T-helper 9 cell (primary cell): ENCODE results near the gene DST.
"Not testable (repeated sequence)": the region's sequence is repeated elsewhere in the genome, so short reads cannot be mapped to it uniquely, and the experiment has no call there.

Experiments
- DNase-seq: peaks from one replicate; pipeline ENCODE4 v3.0.0-alpha.2; 2020

Gene DST

DNA sequence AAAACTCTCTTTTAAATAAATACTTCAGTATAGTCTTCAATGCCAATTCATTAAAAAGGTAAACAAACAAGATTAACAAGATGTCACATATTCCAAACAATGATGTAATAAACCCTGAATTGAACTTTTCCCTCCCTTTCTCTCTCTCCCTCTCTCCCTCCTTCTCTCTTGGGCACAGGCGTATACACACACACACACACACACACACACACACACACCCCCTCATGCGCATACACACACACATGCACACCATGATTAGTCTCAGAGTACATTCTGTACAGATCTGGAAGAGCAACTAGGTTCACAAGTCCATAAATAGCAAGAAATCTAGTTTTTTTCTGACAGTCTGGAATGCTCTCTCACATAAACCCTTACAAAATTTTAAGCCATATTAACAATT lies 128.3 kb downstream of the DST start:
- no peak for DNase-seq

DNA sequence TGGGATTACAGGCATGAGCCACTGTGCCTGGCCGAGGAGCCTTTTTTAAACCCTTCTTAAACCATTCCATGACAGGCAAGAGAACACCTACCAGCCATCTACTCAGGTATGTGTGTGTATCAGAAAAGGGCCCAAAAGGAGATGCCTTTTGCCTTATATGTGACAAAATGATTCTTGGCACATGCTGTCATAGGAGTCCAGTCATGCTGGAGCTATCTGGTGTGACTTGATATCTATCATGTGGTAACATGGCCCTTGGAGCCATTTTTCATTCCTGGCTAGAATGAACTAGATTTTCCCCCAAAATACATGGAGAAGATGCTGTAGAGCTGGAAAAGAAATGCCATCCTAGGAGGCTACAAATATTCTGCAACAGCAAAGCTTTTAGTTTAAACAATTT lies 129.1 kb downstream of the DST start:
- no peak for DNase-seq

DNA sequence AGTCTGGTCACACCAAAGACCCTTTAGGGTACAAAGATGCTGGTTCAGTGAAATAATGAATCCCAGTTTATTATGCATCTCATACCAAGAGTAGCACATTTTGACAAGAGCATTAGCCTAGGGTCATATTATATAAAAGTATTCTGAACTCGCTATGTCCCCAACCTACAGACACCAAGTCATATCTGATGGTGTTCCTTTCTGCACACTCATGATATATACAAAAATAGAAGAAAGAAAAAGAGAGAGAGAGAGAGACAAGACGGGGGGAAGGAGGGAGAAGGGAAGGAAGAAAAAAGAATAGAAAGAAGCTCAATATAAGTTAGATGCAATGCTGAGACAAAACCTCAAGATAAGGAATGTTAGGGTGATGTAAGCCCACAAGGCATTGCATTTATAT lies 131.1 kb downstream of the DST start:
- DNase-seq = no peak

DNA sequence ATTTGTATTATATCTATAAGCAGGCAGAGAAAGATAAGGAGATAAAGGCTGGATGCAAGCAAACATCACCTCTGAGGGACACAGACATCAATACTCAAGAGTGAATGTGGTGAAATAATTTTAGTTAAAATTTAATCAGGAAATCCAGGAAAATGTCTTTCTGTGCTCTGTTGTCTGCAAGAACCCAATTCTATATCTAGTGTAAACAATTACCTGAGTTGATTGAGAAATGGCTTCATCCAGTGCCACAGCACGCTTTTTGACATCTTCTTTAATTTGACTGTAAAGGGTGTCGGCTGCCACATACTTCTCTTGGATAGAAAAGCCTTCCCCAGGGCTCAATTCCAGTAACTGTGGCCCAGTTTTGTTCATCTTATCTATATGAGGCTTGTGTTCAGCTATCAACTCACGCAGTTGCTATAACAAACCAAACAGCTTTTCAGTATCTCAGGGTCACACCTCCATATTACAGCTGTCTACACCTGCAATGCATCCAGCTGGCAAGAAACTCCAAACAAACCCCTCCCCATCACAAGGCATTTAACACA lies 131.6 kb downstream of the DST start:
- no peak for DNase-seq

DNA sequence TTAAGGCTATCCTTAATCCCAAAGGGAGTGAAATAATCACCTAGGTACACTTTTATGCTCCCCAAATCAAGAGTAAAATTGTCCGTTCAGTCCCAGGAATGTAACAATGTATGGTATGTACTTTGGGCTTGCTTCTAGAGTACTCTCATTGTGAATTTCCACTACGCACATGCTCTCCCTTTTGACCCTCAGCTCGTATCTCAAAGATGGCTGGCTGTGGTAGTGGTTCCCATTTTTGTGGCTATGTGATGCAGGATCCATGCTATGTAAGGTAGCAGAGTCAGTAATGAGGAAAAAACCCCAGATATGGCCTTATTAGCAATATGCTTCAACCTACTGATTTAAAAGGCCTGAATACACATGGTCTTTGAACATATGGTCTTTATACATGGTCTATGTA lies 133.7 kb downstream of the DST start:
- no peak for DNase-seq

DNA sequence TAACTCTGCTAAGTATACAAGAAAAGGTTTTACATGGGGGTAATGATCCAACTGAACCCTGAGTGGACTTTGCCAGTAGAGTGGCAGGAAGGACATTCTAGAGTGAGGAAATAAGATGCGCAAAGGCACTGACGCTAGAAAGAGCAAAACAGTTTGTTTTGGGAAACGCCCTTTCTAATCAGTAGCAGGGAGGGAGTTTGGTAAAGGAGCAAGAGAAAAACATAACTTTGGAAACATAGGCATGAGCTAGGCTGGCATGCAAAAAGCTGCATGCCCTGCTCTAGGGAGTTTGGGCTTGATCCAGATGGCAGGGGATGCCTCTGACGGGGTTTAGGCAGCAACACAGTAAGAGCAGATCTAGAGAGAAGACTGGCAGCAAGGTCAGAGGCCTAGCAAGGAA lies 135.2 kb downstream of the DST start:
- DNase-seq = no peak

DNA sequence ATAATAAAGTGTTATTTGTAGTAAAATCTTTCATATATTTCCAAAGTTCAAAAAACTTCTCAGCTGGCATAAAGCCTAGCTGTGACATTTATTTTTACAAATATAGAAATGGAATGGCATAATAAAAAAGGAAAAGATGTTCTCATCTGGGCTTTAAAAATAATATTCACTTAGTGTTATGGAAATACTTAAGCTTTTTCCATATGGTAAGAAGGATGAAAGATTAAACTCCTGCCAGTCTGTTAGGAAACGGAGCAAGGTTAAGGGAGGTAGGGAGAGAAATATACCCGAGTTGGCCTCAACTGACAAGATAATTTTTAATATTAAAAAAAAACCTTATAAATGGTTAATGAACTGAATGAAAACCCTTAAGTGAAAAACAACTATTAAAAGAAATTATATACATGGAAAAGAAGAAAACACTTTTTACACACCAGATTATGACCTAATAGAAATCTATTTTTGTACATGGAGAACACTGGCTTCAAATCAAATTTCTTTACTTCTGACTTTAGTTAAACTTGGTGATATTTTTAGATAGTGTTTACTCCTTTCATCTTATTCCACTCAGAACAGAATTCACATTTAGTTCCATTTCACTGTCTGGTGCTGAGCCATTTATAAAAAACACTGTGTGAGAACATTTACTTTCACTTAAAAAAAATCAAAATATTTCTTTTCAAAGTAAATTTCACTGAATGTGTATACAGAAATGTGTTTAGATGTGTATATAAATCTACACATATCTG lies 137.0 kb downstream of the DST start:
- DNase-seq = no peak

DNA sequence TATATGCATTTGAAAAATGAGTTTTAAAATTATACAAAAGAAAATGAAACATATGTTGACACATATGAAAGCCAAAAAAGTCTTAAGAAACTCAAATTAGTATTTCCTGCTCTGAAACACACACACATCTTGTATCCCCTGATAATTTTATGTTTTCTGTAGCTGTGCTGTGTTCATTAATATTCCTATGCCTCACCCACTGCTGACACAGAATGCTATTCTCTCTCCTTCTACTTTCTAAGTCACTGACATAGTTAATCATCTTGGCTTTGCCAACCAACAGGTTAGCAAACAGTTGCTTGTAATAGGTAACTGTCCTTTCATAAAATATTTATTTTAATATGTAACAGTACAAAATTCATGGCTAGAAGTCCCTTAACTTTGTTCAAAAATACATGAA lies 140.7 kb downstream of the DST start:
- no peak for DNase-seq

DNA sequence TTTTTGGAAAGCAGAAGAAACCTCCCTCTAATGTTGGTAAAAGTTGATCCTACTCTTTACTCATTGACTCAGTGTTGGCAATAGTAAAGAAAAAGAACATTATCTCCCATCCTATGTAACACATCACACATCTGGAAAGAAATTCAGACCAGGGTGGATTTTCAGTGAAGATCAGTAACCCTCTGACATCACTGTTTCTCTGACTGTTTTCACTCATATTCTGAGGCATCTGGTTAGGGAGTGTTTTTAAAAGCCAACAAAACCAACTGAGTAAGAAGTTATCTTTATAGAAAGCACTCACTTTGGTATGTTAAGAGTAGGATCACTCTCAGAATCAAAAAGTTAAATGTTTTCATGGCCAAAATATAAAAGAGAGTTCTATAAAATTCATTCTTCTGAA lies 143.6 kb downstream of the DST start:
- DNase-seq = no peak

DNA sequence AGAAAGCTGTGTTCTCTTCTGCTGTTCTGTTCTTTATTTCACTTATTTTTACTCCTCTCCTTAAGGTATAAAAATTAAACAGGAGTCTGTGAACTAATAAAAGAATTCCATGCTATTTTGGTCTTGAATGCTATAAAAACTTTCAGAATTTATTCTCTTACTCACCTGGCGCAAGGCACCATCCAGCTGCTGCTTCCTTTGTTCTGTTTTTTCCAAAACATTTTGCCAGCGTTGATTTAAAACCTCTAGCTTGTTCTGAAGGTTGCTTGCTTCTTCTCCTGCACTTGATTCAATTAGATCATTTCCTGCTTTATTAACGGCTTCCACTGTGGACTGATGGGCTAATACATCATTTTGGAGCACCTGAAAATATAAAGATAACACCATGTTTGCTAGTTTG lies 145.0 kb downstream of the DST start:
- no peak for DNase-seq

DNA sequence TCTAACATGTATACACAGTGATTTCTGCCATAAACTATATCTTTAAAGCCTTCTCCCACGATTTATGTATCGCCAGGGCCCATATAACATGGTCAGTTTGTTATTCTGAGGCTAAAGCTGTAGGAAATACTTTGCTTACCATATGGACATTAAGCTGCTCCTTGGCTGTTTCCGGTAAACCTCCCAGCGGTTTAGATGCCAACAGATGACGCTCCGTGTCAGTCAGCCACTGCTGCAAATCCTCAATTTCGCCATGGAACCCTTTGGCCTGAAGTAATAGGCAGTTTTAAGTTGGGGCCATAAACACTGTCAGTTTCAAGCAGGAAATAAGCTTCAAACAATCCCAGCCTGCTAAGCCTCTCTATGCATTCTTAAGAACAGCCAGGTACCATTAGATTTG lies 145.4 kb downstream of the DST start:
- no peak for DNase-seq

DNA sequence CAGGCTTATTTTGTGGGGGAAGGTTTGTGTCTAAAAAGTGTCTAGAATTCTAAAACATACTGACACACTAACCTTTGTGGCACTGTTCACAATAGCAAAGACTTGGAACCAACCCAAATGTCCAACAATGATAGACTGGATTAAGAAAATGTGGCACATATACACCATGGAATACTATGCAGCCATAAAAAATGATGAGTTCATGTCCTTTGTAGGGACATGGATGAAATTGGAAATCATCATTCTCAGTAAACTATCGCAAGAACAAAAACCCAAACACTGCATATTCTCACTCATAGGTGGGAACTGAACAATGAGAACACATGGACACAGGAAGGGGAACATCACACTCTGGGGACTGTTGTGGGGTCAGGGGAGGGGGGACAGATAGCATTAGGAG lies 146.0 kb downstream of the DST start:
- not testable (repeated sequence) for DNase-seq

DNA sequence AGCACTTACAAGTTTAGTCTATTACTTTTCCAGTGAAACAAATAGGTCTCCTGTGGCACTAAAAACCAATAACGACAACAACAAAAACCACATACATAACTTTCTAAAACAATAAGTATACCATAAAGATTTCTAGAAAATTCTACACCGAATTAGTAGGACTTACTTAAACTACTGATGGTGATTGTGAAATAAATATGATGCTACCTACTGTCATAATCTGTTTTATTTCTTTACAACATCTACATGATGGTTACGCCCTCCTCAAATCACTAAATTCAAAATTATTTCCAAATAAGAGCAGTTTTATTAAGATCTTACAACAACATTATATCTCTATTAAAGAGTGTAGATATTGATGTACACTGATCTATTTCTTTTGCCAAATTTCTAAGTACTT lies 147.0 kb downstream of the DST start:
- no peak for DNase-seq

DNA sequence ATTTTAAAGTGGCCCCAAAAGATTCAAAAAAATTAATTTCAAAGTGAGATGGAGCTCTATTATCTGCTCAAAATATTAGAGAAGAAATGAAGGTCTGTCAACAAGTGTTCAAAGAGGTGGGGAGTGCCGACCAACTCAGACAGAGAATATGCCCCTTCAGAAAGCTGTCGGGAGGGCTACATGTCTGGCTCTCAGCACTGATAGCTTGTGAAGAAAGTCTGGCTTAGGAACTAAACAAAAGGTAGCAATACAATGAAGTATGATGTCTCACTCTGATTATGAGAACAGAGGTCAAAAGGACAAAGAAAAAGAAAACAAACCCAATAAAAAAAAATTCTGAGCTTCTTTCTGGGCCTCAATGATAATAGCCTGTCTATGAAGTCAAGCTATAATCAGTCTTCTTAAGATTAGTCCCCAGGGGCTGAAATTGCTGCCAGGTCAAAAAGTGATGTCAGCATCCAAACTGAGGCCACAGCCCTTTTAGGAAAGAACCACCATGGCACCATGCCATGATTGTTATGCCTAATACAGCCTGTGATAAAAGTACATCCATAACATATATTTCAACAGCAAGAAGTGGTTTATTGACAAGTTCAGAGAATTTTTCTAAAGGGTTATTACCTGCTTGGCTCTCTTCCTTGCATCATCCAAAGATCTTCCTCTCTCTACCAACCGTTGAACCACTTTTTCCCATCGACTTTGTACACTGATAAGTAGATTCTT lies 150.9 kb downstream of the DST start:
- no peak for DNase-seq

DNA sequence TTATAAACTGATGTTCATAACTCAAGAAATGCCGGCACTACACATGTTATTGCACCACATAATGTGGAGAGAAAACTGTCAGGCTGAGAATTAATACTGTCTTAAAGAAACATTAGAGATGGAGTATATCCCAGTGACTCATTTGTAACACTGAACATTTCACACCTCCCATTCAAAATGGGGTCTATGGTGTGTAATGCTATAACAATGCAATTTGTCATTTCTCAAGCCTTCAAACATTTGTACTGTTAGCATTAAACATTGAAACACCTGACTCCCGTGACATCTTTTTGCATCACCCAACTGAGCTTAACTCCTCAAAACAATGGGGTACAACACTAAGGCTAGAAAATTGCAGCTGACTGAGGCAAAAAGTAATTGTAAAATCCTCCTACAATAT lies 151.7 kb downstream of the DST start:
- no peak for DNase-seq

DNA sequence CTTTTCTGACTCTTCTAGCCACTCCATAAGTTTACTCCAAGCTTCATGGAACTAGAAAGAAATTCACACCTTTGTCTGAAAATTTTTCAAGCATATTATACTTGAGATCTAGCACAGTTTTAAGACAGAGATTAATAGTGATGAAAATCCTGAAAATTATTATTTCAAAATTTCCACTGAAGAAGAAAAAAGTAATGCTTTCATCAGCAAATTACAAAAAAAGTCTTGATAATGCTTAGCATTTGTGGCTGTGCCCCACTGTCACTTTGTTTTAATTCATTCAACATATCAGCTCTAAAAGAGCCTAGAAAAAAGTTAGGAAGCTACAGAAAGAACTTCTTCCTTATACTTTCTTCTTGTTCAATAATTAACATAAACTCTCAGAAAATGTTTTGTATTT lies 153.1 kb downstream of the DST start:
- no peak for DNase-seq

DNA sequence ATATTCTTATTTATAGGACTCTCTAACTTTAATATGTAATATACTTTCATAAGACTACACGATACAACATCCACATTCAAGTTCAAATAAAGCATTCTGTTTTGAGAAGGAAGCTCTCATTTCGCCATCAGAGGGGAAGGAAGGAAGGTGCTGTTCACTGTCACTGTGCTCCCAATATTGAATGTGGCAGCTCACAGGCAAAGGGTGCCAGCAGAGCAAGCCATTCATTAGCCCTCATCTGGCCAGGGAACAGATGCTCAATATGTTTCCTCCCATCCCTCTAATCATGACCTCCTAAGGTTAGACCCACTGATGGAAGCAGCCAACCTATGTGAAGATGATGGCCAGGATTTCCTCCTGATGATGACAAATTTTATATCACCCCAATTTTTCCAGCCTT lies 154.4 kb downstream of the DST start:
- DNase-seq = no peak

DNA sequence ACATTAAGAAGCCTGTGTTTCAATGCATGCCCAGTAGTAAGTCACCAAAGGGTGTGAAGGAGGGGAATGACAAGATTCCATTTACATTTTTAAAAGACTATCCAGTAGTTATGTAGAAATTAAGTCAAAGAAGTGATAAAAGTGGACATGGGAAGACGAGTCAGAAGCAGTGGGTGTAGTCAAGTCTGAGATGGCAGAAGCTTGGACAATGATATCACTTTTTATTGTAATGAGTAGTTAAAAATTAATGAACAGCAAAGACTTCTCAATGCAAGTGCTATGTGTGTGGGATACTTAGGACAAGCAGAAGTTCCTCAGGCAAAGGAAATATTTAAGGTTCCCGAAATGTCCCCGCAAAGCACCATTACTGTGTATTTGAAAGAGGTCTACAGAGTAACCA lies 156.0 kb downstream of the DST start:
- no peak for DNase-seq

DNA sequence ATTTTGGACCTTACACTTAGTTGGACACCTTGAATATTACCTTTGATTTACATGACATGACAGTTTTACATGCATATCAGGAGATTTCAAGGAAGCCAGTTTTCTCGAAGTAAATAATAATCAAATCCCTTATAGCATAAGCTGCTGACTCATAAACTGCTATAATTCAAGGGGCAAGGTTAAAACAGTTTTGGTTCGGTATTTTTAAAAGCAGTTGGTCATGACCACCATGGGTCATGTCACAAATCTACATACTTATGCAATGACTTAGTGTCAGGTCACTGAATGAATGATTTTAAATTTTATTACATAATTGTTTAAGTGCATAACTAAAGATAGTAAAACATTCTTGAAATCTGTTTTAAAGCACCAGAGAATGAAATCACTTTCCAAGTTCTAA lies 158.0 kb downstream of the DST start:
- no peak for DNase-seq

DNA sequence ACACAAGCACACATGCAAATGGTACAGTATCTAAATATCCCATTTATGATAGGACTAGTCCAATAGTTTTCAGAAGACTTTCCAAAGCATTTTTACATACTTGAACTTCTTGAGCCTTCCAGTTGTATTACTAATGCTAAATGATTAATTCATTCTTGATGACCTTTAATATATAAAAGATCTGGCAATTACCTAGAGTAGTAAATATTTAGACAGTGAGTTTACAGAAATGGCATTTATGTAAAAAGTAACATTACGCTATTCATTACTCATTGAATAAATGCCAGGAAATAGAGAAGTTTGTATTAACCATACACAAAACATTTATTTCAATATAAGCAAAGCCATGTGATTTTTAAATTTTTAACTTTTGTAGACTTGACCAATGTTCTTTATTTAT lies 158.8 kb downstream of the DST start:
- no peak for DNase-seq

DNA sequence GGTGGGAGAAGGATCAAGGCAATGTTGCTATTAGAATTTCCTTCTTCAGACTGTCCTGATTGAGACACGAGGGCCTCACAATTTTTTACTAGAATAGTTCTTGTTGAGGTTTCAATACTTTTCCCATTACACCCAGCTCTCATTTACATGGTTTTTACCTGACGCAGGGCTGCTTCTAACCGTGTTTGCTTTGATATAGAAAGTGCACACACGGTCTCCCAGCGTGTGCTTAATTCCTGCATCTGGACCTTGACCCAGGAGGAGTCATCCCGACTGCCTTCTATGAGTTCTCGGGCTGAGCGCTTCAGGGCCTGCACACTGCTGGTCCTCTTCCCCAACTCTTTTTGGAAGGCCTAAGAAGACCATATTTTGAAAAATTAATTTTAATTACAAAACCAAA lies 160.2 kb downstream of the DST start:
- DNase-seq = no peak

DNA sequence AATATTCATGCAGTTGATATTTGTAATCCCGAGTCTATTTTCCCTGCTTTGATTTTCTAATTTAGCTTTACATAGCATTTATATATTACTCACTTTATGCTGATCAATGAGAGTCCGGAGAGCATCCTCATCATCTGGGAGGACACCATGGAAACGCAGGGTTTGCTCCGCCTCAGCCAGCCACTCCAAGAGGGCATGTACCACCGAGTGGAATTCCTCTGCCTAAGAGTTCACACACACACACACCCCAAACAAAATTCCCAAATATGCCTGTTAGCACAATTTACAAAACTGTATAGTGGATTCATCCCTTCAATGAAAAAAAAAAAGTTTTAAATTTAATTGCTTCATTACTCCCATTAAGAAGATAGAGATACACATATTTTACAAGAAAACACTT lies 160.7 kb downstream of the DST start:
- DNase-seq = no peak

DNA sequence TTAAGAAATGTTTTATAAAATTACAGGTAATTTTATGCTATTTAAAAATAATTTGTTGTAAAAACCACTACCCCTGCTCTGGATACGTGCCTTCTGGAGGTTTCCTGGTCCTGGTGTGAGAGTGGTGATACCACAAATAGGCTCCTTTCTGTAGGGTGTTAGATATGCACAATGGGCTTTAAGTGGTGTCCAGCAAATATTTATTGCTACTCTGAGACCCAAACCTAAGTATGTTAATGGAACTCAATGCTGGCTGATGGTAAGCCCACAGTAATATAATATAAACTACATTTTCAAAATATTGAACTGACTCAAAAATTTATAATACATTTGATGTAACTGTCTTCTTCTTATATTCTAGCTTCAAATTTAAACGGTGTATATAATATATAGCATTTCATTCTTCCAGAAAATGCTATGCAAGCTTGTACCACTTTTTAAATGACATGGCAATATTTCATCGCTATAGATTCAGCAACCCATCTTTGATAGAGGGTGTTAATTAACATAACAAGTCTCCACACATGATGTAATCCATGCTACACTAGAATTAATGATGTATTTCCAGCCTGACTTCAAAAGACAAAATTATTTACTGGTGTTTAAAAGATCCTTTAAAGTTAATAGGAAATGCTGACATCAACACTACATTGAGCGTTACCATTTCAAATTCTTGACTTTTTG lies 161.9 kb downstream of the DST start:
- DNase-seq = no peak

DNA sequence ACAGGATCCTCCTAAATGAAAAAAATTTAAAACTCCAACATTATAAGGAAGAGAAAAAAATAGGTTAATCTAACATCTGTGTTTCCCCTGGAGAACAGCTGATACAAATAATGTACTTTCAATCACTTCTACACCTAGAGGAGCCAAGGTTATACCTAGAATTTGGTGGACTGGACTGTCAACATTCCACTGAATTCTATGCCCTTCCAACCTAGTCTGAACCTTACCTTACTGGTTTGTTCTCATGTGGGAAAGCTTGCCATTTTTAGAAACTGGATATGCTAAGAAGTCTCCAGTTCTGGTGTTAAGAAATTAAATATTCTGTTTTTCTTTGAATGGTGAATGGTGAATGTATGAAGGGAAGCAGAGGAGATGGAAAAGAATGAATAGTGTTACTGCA lies 162.4 kb downstream of the DST start:
- DNase-seq = no peak
